K562 (cell line): ENCODE data around the gene DPY19L1. TPM values are rescaled to one million over a fixed set of nuclear protein-coding genes. Genes with fewer than 3 reads are reported as not detected.

Source experiments
- ATF1 ChIP-seq, 2 experiments: fragments of 450-650 bp in 1 of 2; IDR thresholded peaks; 2 replicates each; pipeline ENCODE4 v1.6.1; 2016; ENCODE audit warnings: missing compliant biosample characterization in 1 of 2, missing genetic modification characterization in 1 of 2
- CBX1 ChIP-seq: sonication (generic); IDR thresholded peaks from 2 replicates; pipeline ENCODE4 v1.6.1; 2016; ENCODE audit warnings: antibody characterized with exemption, low read depth, mild to moderate bottlenecking
- CHCHD3 ChIP-seq: fragments of 250-450 bp; sonication (Bioruptor Pico); IDR thresholded peaks from 2 replicates; pipeline ENCODE4 v2.1.2; 2022; ENCODE audit warnings: mild to moderate bottlenecking
- CLOCK ChIP-seq: fragments of 250-450 bp; sonication (Bioruptor Pico); IDR thresholded peaks from 2 replicates; pipeline ENCODE4 v1.4.0; 2020; ENCODE audit warnings: mild to moderate bottlenecking, moderate library complexity, borderline replicate concordance
- CTCF ChIP-seq, 3 experiments: IDR thresholded peaks in 2 of 3; conservative IDR thresholded peaks in 1 of 3; 2 replicates each; pipeline ENCODE4 v1.5.1; 2011 to 2012; ENCODE audit warnings: low read length in 3 of 3, mild to moderate bottlenecking in 3 of 3, control low read depth in 2 of 3, improper control_type of control experiment in 1 of 3, inconsistent platforms in 1 of 3, low read depth in 1 of 3, mixed read lengths in 1 of 3, moderate library complexity in 1 of 3; ENCODE audit not compliant: insufficient read depth in 2 of 3
- DDX20 ChIP-seq: fragments of 450-650 bp; IDR thresholded peaks from 2 replicates; pipeline ENCODE4 v1.6.1; 2016; ENCODE audit warnings: missing genetic modification characterization, low read depth, mild to moderate bottlenecking, missing compliant biosample characterization, moderate library complexity
- HOMEZ ChIP-seq: fragments of 250-450 bp; sonication (Bioruptor Pico); IDR thresholded peaks from 2 replicates; pipeline ENCODE4 v1.4.0; 2020; ENCODE audit warnings: mild to moderate bottlenecking, moderate library complexity
- MCM3 ChIP-seq: fragments of 450-650 bp; IDR thresholded peaks from 2 replicates; pipeline ENCODE4 v1.6.1; 2016
- NFATC3 ChIP-seq: fragments of 450-650 bp; IDR thresholded peaks from 2 replicates; pipeline ENCODE4 v1.6.1; 2017; ENCODE audit warnings: mild to moderate bottlenecking
- PHB ChIP-seq: fragments of 250-450 bp; sonication (Bioruptor Pico); IDR thresholded peaks from 2 replicates; pipeline ENCODE4 v1.5.0; 2021
- SMAD4 ChIP-seq: fragments of 250-450 bp; sonication (Bioruptor Pico); conservative IDR thresholded peaks from 2 replicates; pipeline ENCODE4 v1.8.0; 2021; ENCODE audit warnings: inconsistent platforms, mild to moderate bottlenecking, moderate library complexity
- YBX1 ChIP-seq: fragments of 450-650 bp; IDR thresholded peaks from 2 replicates; pipeline ENCODE4 v1.7.1; 2016; ENCODE audit warnings: mild to moderate bottlenecking
- ZBTB9 ChIP-seq: fragments of 450-650 bp; formaldehyde crosslinking; IDR thresholded peaks from 2 replicates; pipeline ENCODE4 v1.4.0; 2020; ENCODE audit warnings: mild to moderate bottlenecking, moderate library complexity
- ZFP1 ChIP-seq: fragments of 450-650 bp; formaldehyde crosslinking; IDR thresholded peaks from 2 replicates; pipeline ENCODE4 v1.4.0; 2020; ENCODE audit warnings: mild to moderate bottlenecking, mixed read lengths
- ZNF583 ChIP-seq: fragments of 250-450 bp; sonication (Bioruptor Pico); IDR thresholded peaks from 2 replicates; pipeline ENCODE4 v1.4.0; 2020
- polyA plus RNA-seq, 8 experiments: library from polyadenylated mRNA; depleted of rRNA in 4 of 8; stranded (reverse) in 5 of 8; unstranded in 3 of 8; fragments of >200 nt; fragmentation: Nextera tagmentation in 2 of 8; fragmentation: Illumina TruSeq in 1 of 8; extraction: Ambion mirVana in 2 of 8; extraction: Trizol in 1 of 8; gene quantifications; 2 replicates each; pipeline versions ENCODE4 v1.2.1 to v1.2.3, GENCODE V29; 2011 to 2014; ENCODE audit warnings: inconsistent platforms in 1 of 8, missing spikeins in 1 of 8
- total RNA-seq, 7 experiments: library from RNA; depleted of rRNA in 6 of 7; stranded (reverse); fragments of >200 nt in 6 of 7; fragmentation: Illumina TruSeq in 2 of 7; extraction: Trizol in 2 of 7; gene quantifications; 2 replicates each; pipeline versions ENCODE4 v1.2.1 to v1.2.3, GENCODE V29; 2011 to 2021; ENCODE audit warnings: low replicate concordance in 1 of 7
- TF ChIP-seq, protein P1 (sequence below): IDR thresholded peaks from 3 replicates; pipeline ENCODE4 v1.6.1; 2011; ENCODE audit warnings: borderline replicate concordance, mild to moderate bottlenecking, moderate library complexity; ENCODE audit not compliant: insufficient read length; ENCODE audit errors: extremely low read depth

The DPY19L1 gene
- total and polyA plus RNA-seq, 9 of the 15 experiments (the other 6 are each of a cell fraction or from before 2014, with no cell fraction given) = 4.0 to 34.3 (median 22.1) TPM

GRCh38 chr7:35037526-35038341 lies 449 bp upstream of the DPY19L1 start (continued):
- TF ChIP-seq, protein P1, sequence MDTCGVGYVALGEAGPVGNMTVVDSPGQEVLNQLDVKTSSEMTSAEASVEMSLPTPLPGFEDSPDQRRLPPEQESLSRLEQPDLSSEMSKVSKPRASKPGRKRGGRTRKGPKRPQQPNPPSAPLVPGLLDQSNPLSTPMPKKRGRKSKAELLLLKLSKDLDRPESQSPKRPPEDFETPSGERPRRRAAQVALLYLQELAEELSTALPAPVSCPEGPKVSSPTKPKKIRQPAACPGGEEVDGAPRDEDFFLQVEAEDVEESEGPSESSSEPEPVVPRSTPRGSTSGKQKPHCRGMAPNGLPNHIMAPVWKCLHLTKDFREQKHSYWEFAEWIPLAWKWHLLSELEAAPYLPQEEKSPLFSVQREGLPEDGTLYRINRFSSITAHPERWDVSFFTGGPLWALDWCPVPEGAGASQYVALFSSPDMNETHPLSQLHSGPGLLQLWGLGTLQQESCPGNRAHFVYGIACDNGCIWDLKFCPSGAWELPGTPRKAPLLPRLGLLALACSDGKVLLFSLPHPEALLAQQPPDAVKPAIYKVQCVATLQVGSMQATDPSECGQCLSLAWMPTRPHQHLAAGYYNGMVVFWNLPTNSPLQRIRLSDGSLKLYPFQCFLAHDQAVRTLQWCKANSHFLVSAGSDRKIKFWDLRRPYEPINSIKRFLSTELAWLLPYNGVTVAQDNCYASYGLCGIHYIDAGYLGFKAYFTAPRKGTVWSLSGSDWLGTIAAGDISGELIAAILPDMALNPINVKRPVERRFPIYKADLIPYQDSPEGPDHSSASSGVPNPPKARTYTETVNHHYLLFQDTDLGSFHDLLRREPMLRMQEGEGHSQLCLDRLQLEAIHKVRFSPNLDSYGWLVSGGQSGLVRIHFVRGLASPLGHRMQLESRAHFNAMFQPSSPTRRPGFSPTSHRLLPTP = no peak
- no peak for TF ChIP-seq ZNF583 (CRISPR knock-in tag)
- TF ChIP-seq CLOCK (CRISPR knock-in tag) = no peak
- peak; percentile 80 to 88 (median 85) for TF ChIP-seq CTCF (IDR thresholded peaks at IDR 0.05 in 2 of 3, conservative IDR thresholded peaks at IDR 0.05 in 1 of 3; ENCODE audit: insufficient read depth in 2 of 3, low read depth in 1 of 3, low read length in 3 of 3)
- no peak for TF ChIP-seq ATF1 (CRISPR knock-in tag; IDR thresholded peaks at IDR 0.05)
- TF ChIP-seq ATF1 (tag; IDR thresholded peaks at IDR 0.05) = peak; percentile 64
- TF ChIP-seq DDX20 (tag) = no peak
- no peak for TF ChIP-seq ZFP1 (CRISPR knock-in tag)
- no peak for TF ChIP-seq CHCHD3 (CRISPR knock-in tag)
- no peak for TF ChIP-seq HOMEZ (CRISPR knock-in tag)
- no peak for TF ChIP-seq CBX1
- TF ChIP-seq NFATC3 = no peak
- TF ChIP-seq SMAD4 (CRISPR knock-in tag) = peak; percentile 84
- TF ChIP-seq MCM3 = no peak
- TF ChIP-seq PHB (CRISPR knock-in tag) = no peak
- no peak for TF ChIP-seq YBX1
- no peak for TF ChIP-seq ZBTB9 (CRISPR knock-in tag)
